ENCODE results near the gene PTPN22. TPM values are rescaled to one million over a fixed set of nuclear protein-coding genes. Genes with fewer than 3 reads are reported as not detected.

Gene PTPN22
- total and polyA plus RNA-seq, 9 of the 15 experiments (the other 6 are each of a cell fraction or from before 2014, with no cell fraction given) = 0.45 to 4.6 (median 1.1) TPM

- no peak for TF ChIP-seq KLF13 (tag; IDR thresholded peaks at IDR 0.05; ENCODE audit: borderline replicate concordance, low read depth)
- no peak for TF ChIP-seq SAFB2 (IDR thresholded peaks at IDR 0.05; ENCODE audit: borderline replicate concordance, low read depth, low read length, severe bottlenecking)
- 0 out of 2 replicates have a peak, but pooled peaks have one; percentile 15 for TF ChIP-seq TCF3 (CRISPR knock-in tag; IDR thresholded peaks at IDR 0.05)
- TF ChIP-seq GATAD2A (IDR thresholded peaks at IDR 0.05) = no peak
- no peak for TF ChIP-seq RHOXF2B (CRISPR knock-in tag; conservative IDR thresholded peaks at IDR 0.05)
- no peak for TF ChIP-seq PHF21A (IDR thresholded peaks at IDR 0.05; ENCODE audit: borderline replicate concordance, low read depth)
- no peak for TF ChIP-seq EWSR1 (IDR thresholded peaks at IDR 0.05; ENCODE audit: borderline replicate concordance, low read depth, partially characterized antibody)
- TF ChIP-seq FOXP4 (CRISPR knock-in tag; IDR thresholded peaks at IDR 0.05; ENCODE audit: borderline replicate concordance) = no peak
- no peak for TF ChIP-seq ZNF354B (CRISPR knock-in tag; IDR thresholded peaks at IDR 0.05)
- no peak for TF ChIP-seq E2F8 (IDR thresholded peaks at IDR 0.05; ENCODE audit: low read depth, partially characterized antibody)
- 0 out of 2 replicates have a peak, but pooled peaks have one; percentile 11 for TF ChIP-seq ZFX (CRISPR knock-in tag; IDR thresholded peaks at IDR 0.05)
- TF ChIP-seq XRCC4 (IDR thresholded peaks at IDR 0.05; ENCODE audit: extremely low read depth, insufficient read depth, insufficient read length) = no peak
- TF ChIP-seq ZNF695 (CRISPR knock-in tag; IDR thresholded peaks at IDR 0.05) = no peak
- peak; percentile 7; the same call in 1 of the 2 replicates for TF ChIP-seq TEAD4 (IDR thresholded peaks at IDR 0.05; ENCODE audit: low read length)
- no peak for TF ChIP-seq TEAD4 (CRISPR knock-in tag; IDR thresholded peaks at IDR 0.05; ENCODE audit: borderline replicate concordance)
- TF ChIP-seq ZKSCAN8 (CRISPR knock-in tag; IDR thresholded peaks at IDR 0.05) = no peak
- TF ChIP-seq ZSCAN32 (CRISPR knock-in tag; IDR thresholded peaks at IDR 0.05) = no peak
- 0 out of 2 replicates have a peak, but pooled peaks have one; percentile 11 for TF ChIP-seq ZNF316 (IDR thresholded peaks at IDR 0.05)
- TF ChIP-seq ZNF445 (CRISPR knock-in tag; IDR thresholded peaks at IDR 0.05; ENCODE audit: low read depth) = no peak
- no peak for TF ChIP-seq BACH1 (tag; IDR thresholded peaks at IDR 0.05)
- TF ChIP-seq ZNF23 (CRISPR knock-in tag; IDR thresholded peaks at IDR 0.05) = no peak
- no peak for TF ChIP-seq NONO (IDR thresholded peaks at IDR 0.05; ENCODE audit: low read depth in 2 of 2, low read length in 1 of 2)
- TF ChIP-seq CHD1 (IDR thresholded peaks at IDR 0.05; ENCODE audit: low read length) = no peak
- TF ChIP-seq FOSL1 (tag; conservative IDR thresholded peaks at IDR 0.05) = no peak
- no peak for TF ChIP-seq NFE2L1 (tag; IDR thresholded peaks at IDR 0.05; ENCODE audit: borderline replicate concordance, low read depth)
- TF ChIP-seq GABPB1 (CRISPR knock-in tag; IDR thresholded peaks at IDR 0.05) = no peak
Measured at GRCh38 chr1:113784104-113784779, 87.3 kb downstream of the PTPN22 start (continued).

Measured in K562 (cell line).